HG03108 (cell line): ENCODE data around the gene SRP9.
A peak's percentile ranks its signal among the peaks of the same experiment; 100 is the strongest.
"Not testable (repeated sequence)": the region's sequence is repeated elsewhere in the genome, so short reads cannot be mapped to it uniquely, and the experiment has no call there.

Experiments
- ATAC-seq: cut with Tn5 transposase; IDR thresholded peaks from one replicate; pipeline ENCODE4 v1.9.1; 2021; ENCODE audit warnings: moderate library complexity; ENCODE audit not compliant: unreplicated experiment

SRP9 gene

GRCh38 chr1:225774281-225775147 is 3.1 kb upstream of the SRP9 start:
- no peak for ATAC-seq

- no peak for ATAC-seq
These were observed 1.3 kb upstream of the SRP9 start for GRCh38 chr1:225776294-225776693.

- ATAC-seq: peak; percentile 4
These were observed 506 bp upstream of the SRP9 start for GRCh38 chr1:225777058-225777582.

- ATAC-seq: no peak
These were observed 677 bp downstream of the SRP9 start for GRCh38 chr1:225778337-225778669.

GRCh38 chr1:225779165-225779564 is 1.5 kb downstream of the SRP9 start:
- ATAC-seq: not testable (repeated sequence)

GRCh38 chr1:225780134-225780533 is 2.5 kb downstream of the SRP9 start:
- ATAC-seq: no peak

- ATAC-seq: no peak
These were observed 3.0 kb downstream of the SRP9 start for GRCh38 chr1:225780630-225781029.

- not testable (repeated sequence) for ATAC-seq
These were observed 11.5 kb downstream of the SRP9 start for GRCh38 chr1:225789142-225789541.

- no peak for ATAC-seq
These were observed 17.3 kb downstream of the SRP9 start for GRCh38 chr1:225794954-225795353.

- not testable (repeated sequence) for ATAC-seq
These were observed 18.5 kb downstream of the SRP9 start for GRCh38 chr1:225796097-225796496.

- not testable (repeated sequence) for ATAC-seq
These were observed 23.5 kb downstream of the SRP9 start for GRCh38 chr1:225801146-225801545.

- ATAC-seq: no peak
These were observed 28.6 kb downstream of the SRP9 start for GRCh38 chr1:225806249-225806648.

GRCh38 chr1:225806736-225807135 is 29.1 kb downstream of the SRP9 start:
- ATAC-seq: not testable (repeated sequence)

- no peak for ATAC-seq
These were observed 30.5 kb downstream of the SRP9 start for GRCh38 chr1:225808136-225808535.

- peak; percentile 95 for ATAC-seq
These were observed 32.4 kb downstream of the SRP9 start, which contains the start of gene EPHX1 for GRCh38 chr1:225809842-225810578. Gene EPHX1 (plus strand): TSS chr1:225810124. CDS start chr1:225828730, 18,606 bp downstream.

GRCh38 chr1:225810579-225811538 is 33.2 kb downstream of the SRP9 start:
- not testable (repeated sequence) for ATAC-seq

GRCh38 chr1:225811622-225812487 is 34.2 kb downstream of the SRP9 start:
- ATAC-seq: no peak

GRCh38 chr1:225812488-225813213 is 35.0 kb downstream of the SRP9 start:
- ATAC-seq: no peak
